GM11168 (cell line): Measurements from ENCODE around the gene BEAN1.

ENCODE experiments used
- in situ Hi-C: fragments of 300-500 bp; cut with MboI; formaldehyde crosslinking; loops from one replicate; pipeline ENCODE4 v1.12.0; 2022; ENCODE audit warnings: low sequenced_read_pairs; ENCODE audit not compliant: unreplicated experiment

The BEAN1 gene

DNA sequence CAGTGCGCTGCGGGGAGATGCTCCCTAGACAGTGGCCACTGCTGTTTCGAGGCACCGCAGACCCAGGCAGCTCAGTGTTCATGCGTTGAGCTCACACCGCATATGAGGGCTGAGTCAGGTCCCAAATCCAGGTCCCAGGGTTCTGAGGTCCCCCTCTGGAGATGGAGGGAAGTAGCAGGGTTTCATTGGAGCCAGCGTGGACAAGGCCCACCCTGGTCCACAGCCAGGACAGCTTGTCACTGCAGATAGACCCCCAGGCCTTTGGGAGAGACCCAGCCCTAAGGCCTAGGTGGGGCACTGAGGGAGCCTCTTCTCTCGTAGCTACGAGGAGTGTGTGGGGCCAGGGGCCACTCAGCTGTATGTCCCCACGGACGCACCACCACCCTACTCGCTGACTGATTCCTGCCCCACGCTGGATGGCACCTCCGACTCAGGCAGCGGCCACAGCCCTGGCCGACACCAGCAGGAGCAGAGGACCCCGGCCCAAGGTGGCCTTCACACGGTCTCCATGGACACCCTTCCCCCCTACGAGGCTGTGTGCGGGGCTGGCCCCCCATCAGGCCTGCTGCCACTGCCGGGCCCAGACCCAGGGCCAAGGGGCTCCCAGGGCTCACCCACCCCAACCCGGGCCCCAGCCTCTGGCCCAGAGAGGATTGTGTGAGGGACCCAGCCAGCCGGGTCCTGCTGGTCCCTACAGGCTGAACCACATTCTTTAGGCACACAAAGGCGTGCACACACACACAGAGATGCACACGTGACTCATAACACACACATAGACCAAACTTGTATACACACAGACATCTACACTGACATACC lies 53.4 kb downstream of the BEAN1 start:
- in situ Hi-C loops = loop anchor here (5.0 kb wide), 2 partner anchors 68 to 107 kb away; no protein-coding TSS in a partner anchor

DNA sequence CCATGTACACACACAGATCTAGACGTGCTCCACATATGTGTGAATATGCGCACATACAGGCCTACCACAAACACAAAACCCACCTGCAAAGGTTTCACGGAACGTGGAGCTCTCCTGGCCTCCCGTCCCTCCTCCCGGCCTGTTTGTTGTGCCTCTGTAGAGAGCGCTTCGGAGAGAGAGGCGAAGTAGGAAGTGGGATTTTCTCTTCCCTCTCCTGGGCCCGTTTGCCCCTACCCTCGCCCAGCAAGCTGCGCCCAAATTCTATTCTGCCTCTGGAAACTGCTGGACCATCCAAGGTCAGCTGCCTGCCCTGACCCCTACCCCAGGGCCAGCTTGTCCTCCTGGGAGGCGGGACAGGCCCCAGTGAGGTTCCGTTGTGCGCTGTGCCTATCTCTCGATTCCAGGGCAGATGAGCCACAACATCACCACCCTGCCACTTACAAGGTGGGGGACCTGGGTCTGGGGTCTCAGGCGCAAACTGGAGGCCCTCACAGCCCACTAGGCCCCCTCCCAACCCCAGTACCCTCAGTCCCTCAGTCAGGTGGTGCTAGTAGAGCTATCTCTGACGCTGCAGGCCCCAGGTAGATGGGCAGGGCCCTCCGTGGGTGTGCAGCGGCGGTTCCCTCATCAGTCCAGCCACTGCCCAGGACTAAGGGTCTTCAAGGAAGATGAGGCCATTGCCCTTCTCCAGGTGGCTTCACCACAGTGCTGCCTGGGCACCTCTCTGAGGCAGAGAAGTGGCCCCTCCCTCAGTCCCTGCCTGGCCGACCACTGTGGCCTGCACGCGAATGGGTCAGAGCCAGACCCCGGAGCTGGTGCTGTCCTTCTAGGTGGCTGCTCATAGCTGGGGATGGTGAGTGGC lies 54.2 kb downstream of the BEAN1 start:
- in situ Hi-C loops = loop anchor here (5.0 kb wide), 2 partner anchors 69 to 106 kb away; no protein-coding TSS in a partner anchor

DNA sequence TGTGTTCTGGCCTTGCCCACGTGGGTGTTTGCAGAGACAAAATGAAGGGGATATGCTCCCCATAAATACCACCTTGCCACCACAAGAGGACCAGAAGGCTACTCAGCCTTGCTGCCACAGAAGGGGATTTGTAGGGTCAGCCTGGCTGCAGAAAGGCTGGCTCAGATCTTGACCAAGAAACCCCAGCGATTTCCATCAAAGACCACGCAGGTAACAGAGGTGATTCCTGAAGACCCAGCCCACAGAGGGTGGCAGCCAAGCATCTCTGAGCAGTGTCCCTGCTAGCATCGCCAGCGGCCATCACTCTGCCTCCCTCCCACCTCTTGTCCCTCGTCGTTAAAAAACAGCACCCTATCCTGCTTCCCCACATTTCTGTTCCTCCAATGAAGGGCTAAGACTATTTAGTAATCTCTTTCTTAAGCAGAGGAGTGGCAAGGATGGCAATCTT lies 54.9 kb downstream of the BEAN1 start:
- in situ Hi-C loops = loop anchor here (5.0 kb wide), 2 partner anchors 70 to 105 kb away; no protein-coding TSS in a partner anchor

DNA sequence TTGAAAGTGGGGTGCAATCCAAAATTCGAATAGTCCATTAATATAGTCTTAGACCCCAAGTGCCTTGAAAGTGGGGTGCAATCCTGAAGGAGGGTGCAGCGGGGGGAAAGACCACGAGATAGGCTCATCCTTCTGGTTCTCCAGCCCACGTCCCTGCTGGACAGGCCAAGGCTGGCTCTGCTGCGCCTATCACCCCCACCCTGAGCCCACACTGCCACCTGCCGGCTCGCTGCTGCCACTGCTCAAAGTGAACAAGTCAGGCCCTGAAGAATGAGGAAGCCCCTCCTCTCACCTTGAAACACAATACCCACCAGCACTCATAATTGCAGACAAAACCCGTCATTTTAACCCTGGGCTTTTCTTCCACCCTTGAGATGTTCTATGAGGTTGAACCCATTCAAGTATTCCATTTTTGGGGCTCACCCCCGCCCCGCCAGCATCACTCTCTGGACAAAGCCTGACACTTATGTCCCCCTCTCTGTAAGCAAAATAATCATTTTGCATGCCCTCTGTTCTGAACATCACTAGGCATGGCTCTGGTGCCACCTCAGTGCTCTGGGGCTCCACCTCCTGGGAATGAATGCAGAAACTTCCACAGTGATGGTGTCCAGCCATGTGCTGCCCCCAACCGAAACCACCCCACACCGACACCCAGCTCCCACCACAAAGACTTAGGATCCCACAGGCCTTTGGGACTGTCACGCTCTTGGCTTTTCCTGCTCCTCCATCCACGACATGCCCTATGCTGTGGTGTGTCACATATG lies 56.8 kb downstream of the BEAN1 start:
- in situ Hi-C loops = loop anchor here (5.0 kb wide), 2 partner anchors 72 to 103 kb away; no protein-coding TSS in a partner anchor

DNA sequence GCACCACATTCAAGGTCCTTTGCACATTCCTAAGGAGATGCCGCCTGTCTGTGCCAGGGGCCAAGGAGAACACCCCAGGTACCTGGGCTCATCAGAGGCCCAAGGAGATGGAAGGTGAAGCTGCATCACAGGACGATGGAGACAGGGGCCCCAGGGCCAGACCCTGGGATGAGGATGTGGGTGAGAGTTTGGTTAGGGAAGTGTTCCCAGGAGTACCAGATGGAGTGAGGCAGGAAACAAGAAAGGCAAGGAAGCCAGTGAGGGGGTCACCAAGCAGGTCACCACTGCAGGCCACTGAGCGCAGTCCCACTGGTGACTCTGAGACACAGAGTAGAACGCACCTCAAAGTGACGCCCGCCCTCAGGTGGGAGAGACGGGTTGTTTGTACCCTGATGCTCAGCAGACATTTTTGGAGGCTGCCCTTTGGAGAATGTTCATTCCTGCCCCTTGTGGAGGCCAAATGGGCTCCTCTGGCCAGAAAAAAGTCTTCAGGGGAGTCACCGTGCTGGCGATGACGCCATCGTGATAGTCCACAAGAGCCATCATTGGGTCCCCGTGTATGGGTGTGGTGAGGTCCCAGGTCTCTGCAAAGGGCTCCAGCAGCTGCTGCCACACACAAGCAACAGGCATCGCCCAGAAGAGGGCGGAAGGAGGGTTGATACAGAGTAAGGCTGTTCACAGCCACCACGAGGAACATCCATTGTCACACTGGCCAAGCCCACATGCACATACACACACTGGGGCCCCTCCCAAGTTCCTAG lies 57.5 kb downstream of the BEAN1 start:
- in situ Hi-C loops = loop anchor here (5.0 kb wide), 2 partner anchors 72 to 103 kb away; no protein-coding TSS in a partner anchor

DNA sequence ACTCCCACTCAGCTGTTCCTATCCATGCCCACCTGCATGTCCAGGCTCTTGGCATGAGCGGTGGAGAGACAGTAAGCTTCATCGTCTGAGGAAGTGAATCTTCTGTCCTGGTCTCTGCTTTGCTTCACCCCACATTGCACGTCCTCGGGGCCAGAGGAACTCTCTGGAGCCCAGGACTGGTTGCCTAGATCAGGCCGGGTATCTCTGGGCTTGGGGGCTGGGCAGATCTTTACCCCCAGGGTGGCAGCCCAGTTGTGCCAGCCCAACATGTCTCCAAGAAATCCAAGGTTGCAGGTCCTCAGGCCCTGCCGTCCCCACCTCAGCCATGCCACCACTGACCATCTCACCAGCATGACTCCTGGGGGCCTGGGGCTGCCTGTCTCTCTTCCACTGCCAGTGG lies 58.3 kb downstream of the BEAN1 start:
- in situ Hi-C loops = no loop called here

DNA sequence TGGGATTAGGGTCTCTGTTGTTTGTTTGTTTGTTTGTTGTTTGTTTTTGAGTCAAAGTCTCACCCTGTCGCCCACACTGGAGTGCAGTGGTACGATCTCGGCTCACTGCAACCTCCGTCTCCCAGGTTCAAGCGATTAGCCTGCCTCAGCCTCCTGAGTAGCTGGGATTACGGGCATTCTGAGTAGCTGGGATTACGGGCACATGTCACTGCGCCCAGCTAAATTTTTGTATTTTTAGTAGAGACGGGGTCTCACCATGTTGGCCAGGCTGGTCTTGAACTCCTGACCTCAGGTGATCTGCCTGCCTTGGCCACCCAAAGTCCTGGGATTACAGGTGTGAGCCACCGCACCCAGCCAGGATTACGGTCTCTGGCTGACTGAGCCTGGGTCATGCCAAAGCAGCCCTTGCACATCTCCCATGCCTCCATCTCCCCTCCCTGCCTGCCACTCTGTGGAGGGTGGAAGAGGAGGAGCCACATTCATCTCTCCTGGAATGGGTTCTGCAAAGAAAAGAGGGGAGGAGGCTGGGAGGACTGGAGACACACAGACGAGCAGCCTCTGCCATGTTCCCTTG lies 59.2 kb downstream of the BEAN1 start:
- in situ Hi-C loops = no loop called here

DNA sequence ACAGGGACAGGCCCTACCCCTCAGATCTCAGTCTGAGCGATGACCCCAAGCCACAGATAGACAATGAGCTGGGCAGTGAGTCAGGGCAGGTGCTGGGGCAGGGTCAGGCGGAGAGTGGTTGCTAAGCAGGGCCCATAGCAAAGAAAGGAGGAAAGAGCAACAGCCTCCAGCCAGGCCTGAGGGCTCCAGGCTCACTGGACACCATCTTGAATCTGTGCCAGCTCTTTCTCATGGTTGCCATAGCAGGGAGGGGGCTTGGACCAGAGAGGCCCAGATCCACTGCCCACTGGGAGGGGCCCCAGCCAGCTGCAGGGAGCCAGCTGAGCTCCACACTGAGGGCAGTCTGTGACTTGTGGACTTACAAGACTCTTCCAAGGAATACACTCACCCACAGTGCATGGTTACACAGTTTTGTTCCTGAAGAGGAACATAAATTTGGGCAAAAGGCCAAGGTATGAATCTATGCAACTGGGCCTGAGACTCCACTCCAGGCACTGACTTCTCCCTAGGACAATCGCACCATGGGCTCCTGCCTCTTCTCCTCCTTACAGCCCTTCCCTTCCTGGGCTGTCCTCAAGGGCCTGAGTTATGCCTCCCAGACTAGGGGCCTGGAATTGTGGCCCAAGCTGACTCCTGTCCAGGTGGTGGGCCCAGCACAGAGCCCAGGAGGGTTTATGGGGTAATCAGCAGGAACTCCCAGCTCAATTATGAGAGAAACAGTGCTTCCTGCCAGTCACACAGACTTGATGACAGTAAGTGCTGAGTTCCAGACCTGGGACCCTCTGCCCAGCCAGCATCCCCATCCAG lies 59.9 kb downstream of the BEAN1 start:
- in situ Hi-C loops = no loop called here

DNA sequence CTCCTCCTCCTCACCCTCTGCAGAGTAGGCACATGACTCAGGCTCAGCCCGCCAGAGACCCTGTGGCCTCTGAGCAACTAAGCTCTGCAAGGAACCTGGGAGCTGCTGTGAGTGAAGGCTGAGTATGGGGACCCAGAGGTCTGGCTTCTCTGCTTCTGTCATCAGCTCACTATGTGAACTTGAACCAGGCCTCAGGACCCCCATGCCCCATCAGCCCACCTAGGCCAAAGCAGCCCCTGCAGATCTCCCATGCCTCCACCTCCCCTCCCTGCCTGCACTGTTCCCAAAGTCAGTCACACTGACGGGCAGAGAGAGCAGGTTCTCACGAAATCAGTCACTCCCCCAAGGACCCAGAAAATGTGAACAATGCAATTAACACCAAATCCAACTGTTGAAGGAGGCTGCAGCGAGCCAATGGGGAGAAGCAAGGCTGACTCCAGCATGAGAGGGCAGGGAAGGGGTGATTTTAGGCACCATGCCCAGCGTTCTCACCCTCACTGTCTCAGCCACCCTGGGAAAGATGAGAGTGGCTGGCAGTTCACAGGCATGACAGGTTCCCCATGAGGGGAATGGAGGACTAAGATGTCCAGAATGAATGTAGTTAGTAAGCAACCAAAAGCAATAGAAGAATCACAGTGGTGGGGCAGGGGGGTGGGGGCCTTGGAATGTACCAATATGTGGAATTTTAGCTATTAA lies 60.6 kb downstream of the BEAN1 start:
- in situ Hi-C loops = no loop called here

DNA sequence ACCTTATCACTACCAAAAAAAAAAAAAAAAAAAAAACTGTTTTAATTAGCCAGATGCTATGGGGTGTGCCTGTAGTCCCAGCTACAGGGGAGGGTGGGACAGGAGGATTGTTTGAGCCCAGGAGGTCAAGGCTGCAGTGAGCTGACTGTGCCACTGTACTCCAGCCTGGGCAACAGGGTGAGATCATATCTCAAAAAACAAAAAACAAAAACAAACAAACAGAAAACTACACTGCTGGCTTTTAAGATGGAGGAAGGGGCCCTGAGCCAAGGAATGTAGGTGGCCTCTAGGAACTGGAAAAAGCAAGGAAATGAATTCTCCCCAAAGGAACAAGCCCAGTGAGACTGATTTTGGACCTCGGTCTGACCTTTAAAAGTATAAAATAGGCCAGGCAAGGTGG lies 61.4 kb downstream of the BEAN1 start:
- in situ Hi-C loops = no loop called here

DNA sequence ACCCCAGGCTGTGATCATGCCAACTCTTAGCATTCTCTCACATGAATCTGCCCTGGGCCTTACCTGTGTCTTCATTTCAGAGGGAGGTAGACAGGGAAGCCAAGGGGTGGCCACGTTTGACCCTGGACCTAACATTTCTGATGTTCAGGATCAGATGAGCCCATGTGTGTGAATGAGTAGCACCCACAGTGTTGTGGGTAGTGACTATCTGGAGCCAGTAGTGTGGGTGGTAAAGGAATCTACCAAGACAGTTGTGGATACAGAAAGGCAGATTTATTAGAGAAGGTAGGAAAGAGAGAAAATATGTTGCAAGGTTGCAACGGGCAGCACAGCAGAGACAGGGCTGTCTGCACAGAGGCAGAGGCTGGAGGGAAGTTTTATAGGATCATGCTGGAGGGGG lies 62.3 kb downstream of the BEAN1 start:
- in situ Hi-C loops = no loop called here

DNA sequence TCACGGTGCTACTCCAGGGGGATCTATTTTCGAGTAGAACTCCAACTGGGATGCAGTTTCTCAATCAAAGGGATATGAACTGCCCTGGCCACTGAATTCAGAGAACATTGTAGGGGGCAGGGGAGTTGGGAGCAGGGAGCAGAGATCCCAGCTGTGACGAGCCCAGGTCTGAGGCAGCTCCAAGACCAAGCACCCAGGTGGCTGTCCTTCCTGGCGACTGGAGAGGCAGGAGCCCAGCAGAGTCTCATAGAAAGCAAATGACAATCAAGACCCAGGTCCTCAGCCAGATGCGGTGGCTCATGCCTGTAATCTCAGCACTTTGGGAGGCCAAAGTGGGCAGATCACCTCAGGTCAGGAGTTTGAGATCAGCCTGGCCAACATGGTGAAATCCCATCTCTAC lies 62.7 kb downstream of the BEAN1 start:
- in situ Hi-C loops = no loop called here

DNA sequence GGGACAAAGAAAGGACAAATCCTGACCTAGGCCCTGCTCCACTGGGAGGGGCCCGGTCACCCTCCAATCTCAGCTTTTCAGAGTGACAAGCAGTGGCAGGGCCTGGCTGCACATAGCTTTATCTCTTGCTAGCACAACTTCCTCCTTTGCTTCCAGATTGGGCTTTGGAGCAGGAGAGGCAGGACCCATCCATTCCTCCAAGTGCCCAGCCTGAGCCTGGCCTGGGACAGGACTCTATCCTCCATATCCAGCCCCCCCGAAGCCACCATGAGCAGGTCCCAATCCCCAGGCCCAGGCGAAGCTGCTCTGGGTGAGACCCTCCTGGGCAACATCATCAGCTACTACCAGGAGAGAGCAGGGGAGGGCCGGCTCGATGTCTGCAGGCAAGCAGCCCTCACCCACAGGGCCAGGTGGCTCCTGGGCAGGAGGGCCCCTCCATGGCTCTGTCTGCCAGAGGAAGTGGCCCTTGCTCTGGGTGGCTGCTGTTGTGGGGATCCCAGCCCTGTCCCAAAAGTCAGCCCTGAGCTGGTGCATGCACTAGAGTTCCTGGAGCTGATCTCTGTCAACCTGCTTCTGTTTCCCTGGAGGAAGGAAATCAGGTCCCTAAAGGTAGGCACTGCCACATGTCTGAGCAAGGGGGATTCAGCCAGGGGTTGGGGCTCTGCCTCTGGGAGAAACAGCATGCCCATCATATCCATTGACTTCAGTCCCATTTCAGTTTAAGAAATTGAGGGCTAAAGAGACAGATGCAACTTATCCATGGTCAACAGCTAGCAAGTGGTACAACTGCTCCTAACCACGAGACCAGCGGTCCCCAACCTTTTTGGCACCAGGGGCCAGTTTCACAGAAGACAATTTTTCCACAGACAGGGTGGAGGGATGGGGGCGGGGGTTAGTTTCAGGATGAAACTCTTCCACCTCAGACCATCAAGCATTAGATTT lies 64.0 kb downstream of the BEAN1 start:
- in situ Hi-C loops = no loop called here

DNA sequence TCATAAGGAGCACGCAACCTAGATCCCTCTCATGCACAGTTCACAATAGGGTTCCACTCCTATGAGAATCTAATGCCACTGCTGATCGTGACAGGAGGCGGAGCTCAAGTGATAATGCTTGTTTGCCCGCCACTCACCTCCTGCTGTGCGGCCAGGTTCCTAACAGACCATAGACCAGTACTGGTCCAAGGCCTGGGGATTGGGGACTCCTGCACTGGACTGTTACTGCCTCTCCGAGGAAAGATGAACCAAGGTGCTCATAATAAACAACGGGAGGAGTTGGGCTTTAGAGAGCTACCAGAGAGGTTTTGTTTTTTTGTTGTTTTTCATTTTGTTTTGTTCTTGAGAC lies 64.6 kb downstream of the BEAN1 start:
- in situ Hi-C loops = no loop called here

DNA sequence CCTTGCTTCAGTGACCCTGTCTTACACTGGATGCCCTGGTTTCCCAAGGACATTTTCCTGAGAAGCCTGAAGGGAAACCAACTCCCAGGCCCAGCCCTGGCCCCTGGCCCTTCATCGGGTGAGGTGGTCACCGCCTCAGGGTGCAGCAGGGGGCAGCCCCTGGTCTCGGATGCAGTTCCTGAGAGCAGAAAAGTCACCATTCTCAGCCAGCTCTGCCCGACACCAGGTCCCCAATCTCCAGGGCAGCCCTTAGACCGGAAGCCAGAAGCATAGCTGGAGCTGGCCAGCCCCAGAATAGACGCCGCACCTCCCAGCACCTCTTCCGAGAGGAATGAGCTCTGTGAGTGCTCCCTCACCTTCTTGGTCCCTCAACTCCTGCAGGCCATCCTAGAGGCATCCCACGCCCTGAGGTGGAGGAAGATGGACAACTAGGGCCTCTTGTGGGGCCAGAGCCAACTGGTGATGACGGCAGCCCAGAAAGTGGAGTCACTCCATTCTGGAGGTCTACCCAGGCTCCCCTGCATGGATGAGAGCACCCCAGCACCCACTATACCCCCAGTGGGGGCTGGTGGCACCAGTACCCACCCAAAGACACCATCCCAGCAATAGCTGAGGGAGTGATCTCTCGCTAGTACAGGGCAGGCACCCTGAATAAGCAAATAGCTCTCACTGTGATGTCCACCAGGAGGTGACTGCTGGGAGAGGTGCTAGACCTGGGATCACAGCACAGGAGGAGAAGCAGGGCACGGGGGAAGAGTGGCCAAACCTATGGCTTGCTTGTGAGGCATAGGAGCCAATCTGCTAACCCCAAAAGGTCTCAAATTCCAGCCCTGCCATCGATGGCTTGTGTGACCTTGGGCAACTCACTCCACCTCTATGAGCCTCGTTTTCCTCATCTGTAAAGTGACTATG lies 66.7 kb downstream of the BEAN1 start:
- in situ Hi-C loops = no loop called here

DNA sequence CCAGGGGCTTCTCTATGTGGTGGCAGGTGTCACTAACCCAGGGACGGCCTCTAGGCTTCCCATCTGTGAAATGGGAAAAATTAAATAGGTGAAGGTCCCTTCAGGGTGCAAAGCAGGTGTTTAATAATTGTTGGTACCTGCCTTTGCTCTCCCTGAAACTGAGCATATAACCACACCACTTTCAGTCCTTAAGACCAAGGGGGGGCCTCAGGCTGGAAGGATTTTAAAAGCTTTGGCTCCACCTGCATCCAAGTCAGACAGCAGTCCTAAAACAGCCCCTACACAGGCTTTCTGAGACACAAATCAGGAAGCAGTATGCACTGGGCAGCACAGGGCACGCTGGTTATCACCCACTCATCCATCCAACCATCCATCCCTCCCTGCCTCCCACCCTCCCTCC lies 67.8 kb downstream of the BEAN1 start:
- in situ Hi-C loops = no loop called here
